Heart right ventricle (tissue), 16 donors: ENCODE results near the gene PPP2R3A. TPM values are rescaled to one million over a fixed set of nuclear protein-coding genes. Genes with fewer than 3 reads are reported as not detected.
A peak's percentile ranks its signal among the peaks of the same experiment; 100 is the strongest.
"Not testable (repeated sequence)": the region's sequence is repeated elsewhere in the genome, so short reads cannot be mapped to it uniquely, and the experiment has no call there.

Source experiments
- ATAC-seq, 8 donors: fragments of 200-7000 bp; cut with Tn5 transposase; one replicate each; pipeline ENCODE4 v1.9.1; 2020; ENCODE audit warnings: mild to moderate bottlenecking in 8 of 8, moderate library complexity in 8 of 8, moderate number of reproducible peaks in 1 of 8
- DNase-seq, 2 donors: peaks; one replicate each; pipeline ENCODE4 v3.0.0-alpha.2; 2020
- H3K27ac ChIP-seq, 10 donors: fragments of 200-600 bp; sonication (generic) in 2 of 10; one replicate each; pipeline versions ENCODE4 v1.5.0 to v1.8.0; 2020 to 2022; ENCODE audit warnings: mild to moderate bottlenecking in 3 of 10
- H3K27me3 ChIP-seq, 7 donors: fragments of 200-600 bp; one replicate each; pipeline ENCODE4 v1.8.0; 2021 to 2022; ENCODE audit warnings: mild to moderate bottlenecking in 2 of 7
- H3K36me3 ChIP-seq, 9 donors: fragments of 200-600 bp; sonication (generic) in 1 of 9; one replicate each; pipeline versions ENCODE4 v1.5.0 to v1.8.0; 2020 to 2022; ENCODE audit warnings: mild to moderate bottlenecking in 2 of 9
- H3K4me1 ChIP-seq, 9 donors: fragments of 200-600 bp; sonication (generic) in 1 of 9; one replicate each; pipeline versions ENCODE4 v1.5.0 to v1.8.0; 2020 to 2022; ENCODE audit warnings: mild to moderate bottlenecking in 4 of 9
- H3K4me3 ChIP-seq, 10 donors: fragments of 200-600 bp; sonication (generic) in 2 of 10; one replicate each; pipeline versions ENCODE4 v1.5.0 to v1.8.0; 2020 to 2022; ENCODE audit warnings: mild to moderate bottlenecking in 7 of 10, moderate library complexity in 2 of 10
- H3K9me3 ChIP-seq, 11 donors: fragments of 200-600 bp in 10 of 11; sonication (generic) in 2 of 11; one replicate each; pipeline versions ENCODE4 v1.5.0 to v1.8.0; 2013 to 2022; ENCODE audit warnings: mild to moderate bottlenecking in 2 of 11, control low read depth in 1 of 11, moderate library complexity in 1 of 11
- WGBS, 2 donors: extraction: QIAGEN DNeasy Blood & Tissue Kit; methylation state at CpG; one replicate each; pipeline ENCODE4 v1.1.7; 2013; ENCODE audit warnings: inconsistent platforms in 1 of 2; 5-methylcytosine and 5-hydroxymethylcytosine counted together
- intact Hi-C, 10 donors: fragments of 100-400 bp; cut with DNase I; formaldehyde crosslinking; loops; one replicate each; pipeline versions ENCODE4 v1.11.1 to v1.14.2; 2022
- polyA plus RNA-seq, 2 donors: library from polyadenylated mRNA; stranded (reverse); fragments of 200-250 nt; gene quantifications; one replicate each; pipeline ENCODE4 v1.2.3, GENCODE V29; 2013
- total RNA-seq, 10 donors: library from RNA; stranded (reverse); fragmentation: NEBNext Ultra II Directional in 3 of 10; extraction: Animal tissue kit (Norgen Biotek cat#: 25700) in 3 of 10; gene quantifications; one replicate each; pipeline versions ENCODE4 v1.2.1 to v1.2.4, GENCODE V29; 2021 to 2023
- TF ChIP-seq, protein P1 (sequence below), 9 donors: fragments of 200-600 bp; sonication (generic) in 2 of 9; IDR thresholded peaks; one replicate each; pipeline versions ENCODE4 v1.5.0 to v1.8.0; 2021 to 2022; ENCODE audit warnings: antibody characterized with exemption in 9 of 9, mild to moderate bottlenecking in 5 of 9, moderate library complexity in 1 of 9
- donor health status: Arrhythmogenic right ventricular cardiomyopathy.
- donor health status: ischemic (EF 13 %, LVEDD 7.1; RV severe dilation, severe dysfunction).
- donor health status: healthy with polysubstance abuse.
- donor health status: DM: no; HTN: yes; CAD: no.
- donor health status: DM: no; HTN: no; CAD: no.
- donor health status: ischemic (EF 25% LVEDD 6.9; RV normal size, moderate dysfunction).
- donor health status: ischemic (EF 25% LVEDD 5.7; RV mildly dilated, moderate dysfunction).
- donor health status: healthy.
- donor health status: DM: yes; HTN: yes; CAD: no.
- donor health status: Ischemic cardiomyopathy.
- donor health status: ischemic (EF 35%, LVEDD 5.7; RV mildly dilated, moderate dysfunction).
- donor health status: nonischemic (EF 11% LVEDD 7.7; RV severe dilation, severe dysfunction).
- donor health status: DM: yes; HTN: yes; CAD: no.
- donor health status: PGD.
- donor health status: ischemic (EF 29% LVEDD 5.4; RV normal size, mild dysfunction).
- donor health status: nonischemic (EF 23%, LVEDD 6.1; RV moderate dilation, normal function).

PPP2R3A gene
- total and polyA plus RNA-seq, 12 donors, result 4.9 to 148 (median 106) TPM

DNA sequence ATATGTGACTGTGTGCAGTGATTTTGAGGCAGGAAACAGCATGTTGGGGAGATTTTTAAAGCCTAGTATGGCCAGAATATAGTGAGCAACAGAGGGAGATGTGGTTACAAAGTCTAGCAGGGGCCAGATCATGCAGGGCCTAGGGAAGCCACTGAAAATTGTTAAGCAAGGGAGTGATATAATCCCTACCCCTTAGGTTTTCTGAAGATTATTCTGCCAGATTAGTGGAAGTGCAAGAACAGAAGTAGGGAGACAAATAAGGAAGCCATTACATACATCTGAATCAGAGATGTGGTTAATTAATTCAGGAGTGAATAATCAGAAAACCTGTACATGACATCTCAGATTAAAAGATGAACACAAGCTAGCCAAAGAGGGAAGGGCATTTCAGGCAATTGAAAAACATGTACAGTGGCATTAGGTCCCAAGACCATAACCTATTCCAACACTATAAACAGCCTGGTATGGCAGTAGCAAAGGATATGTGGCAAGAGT lies 175.8 kb downstream of the PPP2R3A start:
- Histone ChIP-seq H3K36me3 (peaks cover 0 to 34% (median 3%) of the 10 kb centered on the region in 9 donors), H3K4me3 (no peak overlapping the region), H3K27ac (peak overlapping the region in 1 of 10 donors; percentile 29), H3K27me3 (no peaks in the 10 kb centered on the region), H3K9me3 (no peaks in the 10 kb centered on the region), H3K4me1 (peaks cover 0 to 23% (median 10%) of the 10 kb centered on the region in 9 donors)
- DNase-seq, result no peak
- intact Hi-C loops, result loop anchor here in 2 of 10 donors (10.0 kb wide), 1 partner anchor 53 kb away; the partner anchor contains the start of gene MSL2 (in 2 of the 2)
- no peak for ATAC-seq
- TF ChIP-seq, protein P1, sequence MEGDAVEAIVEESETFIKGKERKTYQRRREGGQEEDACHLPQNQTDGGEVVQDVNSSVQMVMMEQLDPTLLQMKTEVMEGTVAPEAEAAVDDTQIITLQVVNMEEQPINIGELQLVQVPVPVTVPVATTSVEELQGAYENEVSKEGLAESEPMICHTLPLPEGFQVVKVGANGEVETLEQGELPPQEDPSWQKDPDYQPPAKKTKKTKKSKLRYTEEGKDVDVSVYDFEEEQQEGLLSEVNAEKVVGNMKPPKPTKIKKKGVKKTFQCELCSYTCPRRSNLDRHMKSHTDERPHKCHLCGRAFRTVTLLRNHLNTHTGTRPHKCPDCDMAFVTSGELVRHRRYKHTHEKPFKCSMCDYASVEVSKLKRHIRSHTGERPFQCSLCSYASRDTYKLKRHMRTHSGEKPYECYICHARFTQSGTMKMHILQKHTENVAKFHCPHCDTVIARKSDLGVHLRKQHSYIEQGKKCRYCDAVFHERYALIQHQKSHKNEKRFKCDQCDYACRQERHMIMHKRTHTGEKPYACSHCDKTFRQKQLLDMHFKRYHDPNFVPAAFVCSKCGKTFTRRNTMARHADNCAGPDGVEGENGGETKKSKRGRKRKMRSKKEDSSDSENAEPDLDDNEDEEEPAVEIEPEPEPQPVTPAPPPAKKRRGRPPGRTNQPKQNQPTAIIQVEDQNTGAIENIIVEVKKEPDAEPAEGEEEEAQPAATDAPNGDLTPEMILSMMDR (IDR thresholded peaks at IDR 0.05), result no peak

DNA sequence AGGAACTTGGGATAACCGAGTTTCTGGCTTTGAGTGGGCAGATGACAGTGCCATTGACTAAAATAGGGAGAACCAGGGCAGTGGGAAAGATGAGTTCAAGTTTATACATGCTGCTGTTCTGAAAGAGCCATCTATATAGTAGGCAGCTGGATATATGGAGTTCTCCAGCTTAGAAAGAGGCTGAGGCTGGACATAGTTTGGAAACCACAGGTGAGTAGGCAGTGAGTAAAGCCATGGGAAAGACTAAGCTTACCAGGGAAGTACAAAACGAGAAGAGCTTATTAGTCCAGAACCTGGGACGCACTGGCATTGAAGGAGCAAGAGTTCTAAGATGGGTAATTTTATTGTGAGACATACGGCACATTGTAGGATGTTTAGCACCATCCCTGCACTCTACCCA lies 176.4 kb downstream of the PPP2R3A start:
- H3K4me3 ChIP-seq, result no peak overlapping the region
- intact Hi-C loops, result loop anchor here in 2 of 10 donors (10.0 kb wide), 1 partner anchor 53 kb away; the partner anchor contains the start of gene MSL2 (in 2 of the 2)
- ATAC-seq, result no peak

DNA sequence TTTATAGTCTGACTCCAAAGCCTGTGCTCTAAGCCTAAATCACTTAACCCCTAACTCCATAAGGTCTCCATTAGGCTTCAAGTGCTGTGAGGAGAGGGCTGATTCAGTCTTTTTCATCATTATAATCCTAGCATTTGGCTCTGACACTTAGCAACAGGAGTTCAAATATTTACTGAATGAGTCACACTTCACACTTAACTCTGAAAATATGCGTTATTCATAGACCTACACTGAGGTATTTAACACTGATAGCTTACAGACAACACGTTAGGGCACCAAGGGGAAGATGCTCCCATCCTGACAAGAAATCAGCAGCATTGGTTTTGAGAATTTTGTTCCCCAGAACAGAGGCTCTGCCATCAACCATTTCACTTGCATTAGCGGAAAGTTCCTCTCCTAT lies 177.1 kb downstream of the PPP2R3A start:
- Histone ChIP-seq H3K27me3 (no peaks in the 10 kb centered on the region), H3K36me3 (peaks cover 0 to 40% (median 3%) of the 10 kb centered on the region in 9 donors), H3K27ac (peak overlapping the region in 6 of 10 donors; percentile 7 to 46 (median 16)), H3K4me3 (no peak overlapping the region), H3K4me1 (peaks cover 0 to 32% (median 16%) of the 10 kb centered on the region in 9 donors), H3K9me3 (no peaks in the 10 kb centered on the region)
- 46 to 52% methylated on average over 3 of the region's 3 CpGs for WGBS, 2 donors
- DNase-seq, result no peak
- ATAC-seq, result peak in 6 of 8 donors; percentile 22 to 70 (median 60)
- TF ChIP-seq, protein P1 (IDR thresholded peaks at IDR 0.05), result no peak
- intact Hi-C loops, result loop anchor here in 2 of 10 donors (10.0 kb wide), 1 partner anchor 52 kb away; the partner anchor contains the start of gene MSL2 (in 2 of the 2)

More for the DNA sequence above, 176.4 kb downstream of the PPP2R3A start:
- Histone ChIP-seq H3K4me1 (peaks cover 0 to 26% (median 10%) of the 10 kb centered on the region in 9 donors), H3K9me3 (no peaks in the 10 kb centered on the region), H3K36me3 (peaks cover 0 to 33% (median 3%) of the 10 kb centered on the region in 9 donors), H3K27ac (peak overlapping the region in 3 of 10 donors; percentile 7 to 29 (median 7)), H3K27me3 (no peaks in the 10 kb centered on the region)
- TF ChIP-seq, protein P1 (IDR thresholded peaks at IDR 0.05), result no peak
- 84 to 93% methylated on average over 4 of the region's 4 CpGs for WGBS, 2 donors
- DNase-seq, result no peak

DNA sequence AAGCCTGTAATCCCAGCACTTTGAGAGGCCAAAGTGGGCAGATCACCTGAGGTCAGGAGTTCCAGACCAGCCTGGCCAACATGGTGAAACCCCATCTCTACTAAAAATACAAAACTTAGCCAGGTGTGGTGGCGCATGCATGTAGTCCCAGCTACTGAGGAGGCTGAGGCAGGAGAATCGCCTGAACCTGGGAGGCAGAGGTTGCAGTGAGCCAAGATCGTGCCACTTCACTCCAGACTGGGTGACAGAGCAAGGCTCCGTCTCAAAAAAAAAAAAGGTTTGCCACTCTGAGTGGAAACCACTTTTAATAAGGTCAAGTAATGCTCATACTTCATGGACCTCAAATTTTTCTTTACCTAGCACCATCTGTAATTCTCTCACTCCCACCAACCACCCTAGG lies 178.9 kb downstream of the PPP2R3A start:
- H3K36me3 ChIP-seq, result peaks cover 0 to 49% (median 3%) of the 10 kb centered on the region in 9 donors
- not testable (repeated sequence) for H3K27me3 ChIP-seq, H3K4me3 ChIP-seq, H3K27ac ChIP-seq, H3K9me3 ChIP-seq, ATAC-seq, DNase-seq
- 92 to 94% methylated on average over 4 of the region's 4 CpGs for WGBS, 2 donors
- H3K4me1 ChIP-seq, result peaks cover 0 to 39% (median 22%) of the 10 kb centered on the region in 9 donors
- intact Hi-C loops, result loop anchor here in 2 of 10 donors (10.0 kb wide), 1 partner anchor 50 kb away; the partner anchor contains the start of gene MSL2 (in 2 of the 2)
